GM12878 (cell line): Measurements from ENCODE around the gene SMU1. TPM values are rescaled to one million over a fixed set of nuclear protein-coding genes. Genes with fewer than 3 reads are reported as not detected.

Experiments
- ATAC-seq: fragments of 200-7000 bp; cut with Tn5 transposase; 3 replicates; pipeline ENCODE4 v1.9.1; 2020; ENCODE audit warnings: mild to moderate bottlenecking, moderate library complexity
- BruUV-seq: library from RNA; stranded (reverse); fragments of 400-500 nt; replicated peaks from 2 replicates; lab custom pipeline; 2021; lab: Mats Ljungman, UMichigan
- CTCF ChIA-PET: fragments of 300-600 bp; sonication (Branson Sonifier 250); formaldehyde crosslinking; extraction: SDS; loops from one replicate; lab custom pipeline; 2021; ENCODE audit warnings: inconsistent platforms; lab: Yijun Ruan, JAX
- POLR2A ChIA-PET: fragments of 350-600 bp; formaldehyde crosslinking; extraction: SDS; loops from one replicate; lab custom pipeline; 2021; ENCODE audit warnings: inconsistent platforms; lab: Charles Lee
- RAD21 ChIA-PET: fragments of 300-600 bp; sonication (Branson Sonifier 250); formaldehyde crosslinking; loops from one replicate; lab custom pipeline; 2023; ENCODE audit warnings: antibody characterized with exemption; ENCODE audit not compliant: unreplicated experiment; lab: Charles Lee
- SMC1A ChIA-PET: fragments of 300-600 bp; sonication (Branson Sonifier 250); formaldehyde crosslinking; loops from one replicate; lab custom pipeline; 2023; ENCODE audit not compliant: unreplicated experiment, uncharacterized antibody; lab: Charles Lee
- DNase-seq: peaks from one replicate; pipeline ENCODE4 v3.0.0-alpha.2; 2011; ENCODE audit warnings: low read depth, low spot score
- FAIRE-seq: peaks from 3 replicates; lab custom pipeline; 2011; peaks lifted over from hg19 to GRCh38; lab: Jason Lieb, UNC
- H2AFZ ChIP-seq: 2 replicates; pipeline ENCODE4 v1.6.0; 2011; ENCODE audit warnings: low read depth, low read length, control low read depth; ENCODE audit not compliant: control insufficient read depth
- H3K27ac ChIP-seq: 2 replicates; pipeline ENCODE4 v1.5.1; 2011; ENCODE audit warnings: control low read depth; ENCODE audit not compliant: control insufficient read depth, insufficient read depth
- H3K27me3 ChIP-seq, 2 experiments: replicated peaks in 1 of 2; 2 replicates each; pipeline versions ENCODE4 v1.6.0 to v1.6.1; 2011; ENCODE audit warnings: low read length in 1 of 2; ENCODE audit not compliant: control insufficient read depth in 2 of 2, insufficient read depth in 2 of 2
- H3K36me3 ChIP-seq, 2 experiments: 2 replicates each; pipeline ENCODE4 v1.5.1; 2011; ENCODE audit warnings: low read length in 1 of 2; ENCODE audit not compliant: control insufficient read depth in 2 of 2, insufficient read depth in 2 of 2
- H3K4me1 ChIP-seq: 2 replicates; pipeline ENCODE4 v1.6.1; 2011; ENCODE audit warnings: mild to moderate bottlenecking, low read length, moderate library complexity, mixed read lengths; ENCODE audit not compliant: control insufficient read depth, insufficient read depth
- H3K4me2 ChIP-seq: 2 replicates; pipeline ENCODE4 v1.6.0; 2011; ENCODE audit warnings: control low read depth; ENCODE audit not compliant: control insufficient read depth, insufficient read depth
- H3K4me3 ChIP-seq: fragments of 200-600 bp; sonication (generic); 2 replicates; pipeline ENCODE4 v1.5.1; 2016
- H3K79me2 ChIP-seq: 2 replicates; pipeline ENCODE4 v1.6.0; 2011; ENCODE audit warnings: low read length; ENCODE audit not compliant: control insufficient read depth, insufficient read depth
- H3K9ac ChIP-seq: 2 replicates; pipeline ENCODE4 v1.8.0; 2011; ENCODE audit warnings: low read length, control low read depth, mixed read lengths; ENCODE audit not compliant: control insufficient read depth, insufficient read depth
- H3K9me3 ChIP-seq: replicated peaks from 3 replicates; pipeline ENCODE4 v1.5.1; 2011; ENCODE audit warnings: mild to moderate bottlenecking, low read length; ENCODE audit not compliant: control insufficient read depth, insufficient read depth
- H4K20me1 ChIP-seq: 2 replicates; pipeline ENCODE4 v1.6.0; 2011; ENCODE audit not compliant: control insufficient read depth, insufficient read depth
- BACH1 ChIP-seq: fragments of 450-650 bp; IDR thresholded peaks from 2 replicates; pipeline ENCODE4 v1.6.1; 2017; ENCODE audit warnings: mild to moderate bottlenecking, borderline replicate concordance
- BCLAF1 ChIP-seq: fragments of 450-650 bp; IDR thresholded peaks from 2 replicates; pipeline ENCODE4 v1.6.1; 2017; ENCODE audit warnings: antibody characterized with exemption, mild to moderate bottlenecking, moderate library complexity
- CBFB ChIP-seq: IDR thresholded peaks from 2 replicates; pipeline ENCODE4 v1.6.1; 2016; ENCODE audit warnings: antibody characterized with exemption, low read depth
- CBX5 ChIP-seq: sonication (generic); IDR thresholded peaks from 2 replicates; pipeline ENCODE4 v1.6.1; 2016; ENCODE audit warnings: low read depth, moderate library complexity, mild to moderate bottlenecking, inconsistent platforms
- CUX1 ChIP-seq: IDR thresholded peaks from 2 replicates; pipeline ENCODE4 v1.6.1; 2012; ENCODE audit warnings: improper control_type of control experiment, low read depth, low read length; ENCODE audit not compliant: insufficient replicate concordance
- HCFC1 ChIP-seq: fragments of 150-350 bp; IDR thresholded peaks from 2 replicates; pipeline ENCODE4 v1.6.1; 2014; ENCODE audit warnings: low read length
- NR2F1 ChIP-seq: fragments of 450-650 bp; conservative IDR thresholded peaks from 2 replicates; pipeline ENCODE4 v1.6.1; 2017; ENCODE audit warnings: mild to moderate bottlenecking
- NRF1 ChIP-seq: conservative IDR thresholded peaks from 2 replicates; pipeline ENCODE4 v1.6.1; 2011; ENCODE audit warnings: mild to moderate bottlenecking, low read depth, low read length, improper control_type of control experiment
- RELB ChIP-seq: fragments of 450-650 bp; IDR thresholded peaks from 2 replicates; pipeline ENCODE4 v1.6.1; 2017; ENCODE audit warnings: low read depth, mild to moderate bottlenecking, moderate library complexity
- SRF ChIP-seq, 2 experiments: IDR thresholded peaks; 2 replicates each; pipeline ENCODE4 v1.6.1; 2011; ENCODE audit warnings: low read depth in 2 of 2, low read length in 2 of 2, mild to moderate bottlenecking in 1 of 2, moderate library complexity in 1 of 2
- WGBS: methylation state at CpG from one replicate; pipeline ENCODE4 v1.1.6; 2016; ENCODE audit warnings: low lambda C conversion rate; ENCODE audit not compliant: insufficient replicate concordance, insufficient coverage; ENCODE audit errors: missing lambda C conversion rate; 5-methylcytosine and 5-hydroxymethylcytosine counted together
- in situ Hi-C: fragments of 300-500 bp; cut with MboI; formaldehyde crosslinking; loops from 9 replicates; pipeline ENCODE4 v1.14.3; 2018; ENCODE audit warnings: mixed read lengths
- intact Hi-C: fragments of 100-400 bp; cut with micrococcal nuclease; formaldehyde crosslinking; loops from one replicate; pipeline ENCODE4 v1.14.2; 2022; ENCODE audit not compliant: unreplicated experiment
- polyA plus RNA-seq, 11 experiments: library from polyadenylated mRNA; depleted of rRNA in 4 of 11; unstranded in 6 of 11; stranded (reverse) in 5 of 11; fragments of >200 nt; fragmentation: Nextera tagmentation in 4 of 11; fragmentation: Illumina TruSeq in 1 of 11; extraction: Ambion mirVana in 4 of 11; extraction: Trizol in 1 of 11; gene quantifications; 1 replicate in 1 of 11; 2 replicates in 10 of 11; pipeline versions ENCODE4 v1.2.1 to v1.2.3, GENCODE V29; 2011 to 2016; ENCODE audit warnings: inconsistent platforms in 2 of 11, missing spikeins in 2 of 11, low read depth in 1 of 11
- total RNA-seq, 4 experiments: library from RNA; depleted of rRNA in 3 of 4; stranded (reverse); fragments of >200 nt in 3 of 4; fragmentation: Illumina TruSeq in 1 of 4; extraction: Trizol in 1 of 4; gene quantifications; 2 replicates each; pipeline versions ENCODE4 v1.2.1 to v1.2.3, GENCODE V29; 2013 to 2021

Gene SMU1
- total and polyA plus RNA-seq, 10 of the 15 experiments (the other 5 are each of a cell fraction or from before 2014, with no cell fraction given), result 18.5 to 34.6 (median 20.9) TPM

GRCh38 chr9:33013962-33014664 lies 62.4 kb downstream of the SMU1 start:
- H3K4me1 ChIP-seq, result no peaks in the 10 kb centered on the region
- no peak overlapping the region for H3K9ac ChIP-seq
- intact Hi-C loops, result no loop called here
- H3K27ac ChIP-seq, result no peak overlapping the region
- no TSS peak for BruUV-seq
- no peaks in the 10 kb centered on the region for H3K36me3 ChIP-seq
- POLR2A ChIA-PET, result interaction anchor here (0.9 kb wide), 2 partner anchors 10 to 11 kb away, joined by 3 to 5 read pairs; partner anchors contain the start of gene DNAJA1
- H4K20me1 ChIP-seq, result no peaks in the 10 kb centered on the region
- no peak for DNase-seq
- no peak for FAIRE-seq
- WGBS, result 100% methylated on average over 2 of the region's 2 CpGs
- SMC1A ChIA-PET, result interaction anchor here (0.8 to 1.9 kb wide), 3 partner anchors 10 to 14 kb away, joined by 3 to 4 read pairs (median 4); no protein-coding TSS in a partner anchor
- RAD21 ChIA-PET, result no interaction called here
- no peaks in the 10 kb centered on the region for H3K79me2 ChIP-seq
- H3K4me3 ChIP-seq, result no peak overlapping the region
- H3K9me3 ChIP-seq, result no peaks in the 10 kb centered on the region
- H3K4me2 ChIP-seq, result no peak overlapping the region
- CTCF ChIA-PET, result no interaction called here
- H3K27me3 ChIP-seq, result no peaks in the 10 kb centered on the region
- ATAC-seq, result no peak
- H2AFZ ChIP-seq, result no peak overlapping the region
- in situ Hi-C loops, result no loop called here
- TF ChIP-seq BACH1, result no peak
- no peak for TF ChIP-seq CBX5
- TF ChIP-seq BCLAF1, result no peak
- TF ChIP-seq CUX1, result no peak
- TF ChIP-seq SRF (IDR thresholded peaks at IDR 0.05; ENCODE audit: low read depth in 2 of 2, low read length in 2 of 2), result no peak
- TF ChIP-seq CBFB, result no peak
- TF ChIP-seq RELB, result no peak
- no peak for TF ChIP-seq NR2F1
- TF ChIP-seq NRF1, result no peak
- TF ChIP-seq HCFC1, result no peak
